ENCODE data around the gene TAGLN2.
A peak's percentile ranks its signal among the peaks of the same experiment; 100 is the strongest.
"Not testable (repeated sequence)": the region's sequence is repeated elsewhere in the genome, so short reads cannot be mapped to it uniquely, and the experiment has no call there.

TAGLN2 gene

DNA sequence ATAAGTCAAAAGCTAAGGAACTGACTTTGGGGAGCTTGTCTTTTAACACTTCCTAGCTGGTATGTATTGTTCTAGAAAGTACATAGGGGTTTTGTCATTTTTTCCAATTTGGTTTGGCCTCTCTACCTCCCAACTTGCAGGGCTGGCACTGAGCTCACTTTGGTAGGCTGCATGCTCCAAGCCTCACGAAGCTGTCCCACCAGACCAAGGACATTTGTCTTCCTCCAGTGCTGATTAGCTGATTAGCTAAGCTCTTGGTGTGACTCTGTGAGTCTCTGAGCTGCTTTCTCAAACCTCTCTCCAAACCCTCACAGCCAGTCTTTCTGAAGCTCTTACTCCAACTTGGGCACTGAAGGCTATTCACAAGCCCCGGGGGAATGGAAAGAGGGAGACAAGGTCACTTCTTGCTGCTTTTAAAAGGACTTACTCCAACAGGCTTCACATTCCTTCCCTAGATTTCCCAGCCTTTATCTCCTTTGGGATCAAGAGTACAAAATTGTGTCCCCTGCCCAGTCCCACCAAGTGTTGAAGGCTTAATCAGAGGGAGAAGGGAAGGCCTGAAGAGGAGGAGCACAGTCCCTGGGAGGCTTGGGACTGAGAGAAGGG lies 24.4 kb downstream of the TAGLN2 start:
- no peak for DNase-seq (ENCODE audit: low read depth in 3 of 3)

DNA sequence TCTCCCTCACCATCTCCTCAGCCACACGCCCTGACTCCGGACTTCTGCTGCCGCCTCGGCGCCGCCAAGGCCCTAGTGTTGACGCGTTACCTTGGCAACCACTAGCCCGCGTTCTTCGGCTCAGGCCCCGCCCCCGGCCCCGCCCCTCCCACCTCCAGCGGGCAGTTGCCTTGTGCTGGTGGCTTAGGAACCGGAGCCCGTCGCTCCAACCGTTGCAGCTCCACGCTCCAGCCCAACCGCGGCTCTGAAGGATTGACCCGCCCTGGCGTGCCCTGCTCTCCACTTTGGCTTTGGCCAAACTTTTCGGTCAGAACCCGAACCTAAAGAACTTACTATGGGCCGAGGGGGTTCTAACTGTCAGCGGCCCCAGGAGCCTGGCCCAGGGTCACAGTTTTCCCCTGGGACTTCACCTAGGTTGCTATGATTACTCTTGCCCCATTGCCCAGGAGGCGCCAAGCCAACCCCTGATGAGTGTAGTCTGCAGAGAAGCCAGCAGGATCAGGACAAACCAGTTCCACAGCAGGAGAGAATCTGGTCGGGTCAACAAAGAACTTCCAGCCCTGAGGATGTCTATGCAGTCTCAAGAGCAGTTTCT lies 25.1 kb downstream of the TAGLN2 start, which contains the start of gene CFAP45:
CFAP45 (minus strand) TSS at position 80 of the 595 bp plus-strand sequence; CDS start at position 13, 67 bp downstream.
- DNase-seq (ENCODE audit: low read depth in 3 of 3) = no peak

DNA sequence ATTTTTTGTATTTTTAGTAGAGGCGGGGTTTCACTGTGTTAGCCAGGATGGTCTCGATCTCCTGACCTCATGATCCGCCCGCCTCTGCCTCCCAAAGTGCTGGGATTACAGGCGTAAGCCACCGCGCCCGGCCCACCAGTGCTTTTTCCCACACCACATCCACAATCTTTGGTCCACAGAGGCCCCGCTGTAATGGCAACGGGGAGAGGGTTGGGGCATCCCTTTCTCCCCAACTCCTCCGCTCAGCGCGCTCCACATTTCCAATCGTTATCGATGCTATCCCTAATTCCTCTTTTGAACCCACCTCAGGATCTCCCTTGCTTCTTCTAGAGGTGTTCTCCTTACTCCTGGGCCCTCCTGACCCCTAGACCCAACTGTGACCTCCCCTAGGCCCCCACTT lies 25.7 kb downstream of the TAGLN2 start:
- DNase-seq (ENCODE audit: low read depth in 3 of 3) = not testable (repeated sequence)

DNA sequence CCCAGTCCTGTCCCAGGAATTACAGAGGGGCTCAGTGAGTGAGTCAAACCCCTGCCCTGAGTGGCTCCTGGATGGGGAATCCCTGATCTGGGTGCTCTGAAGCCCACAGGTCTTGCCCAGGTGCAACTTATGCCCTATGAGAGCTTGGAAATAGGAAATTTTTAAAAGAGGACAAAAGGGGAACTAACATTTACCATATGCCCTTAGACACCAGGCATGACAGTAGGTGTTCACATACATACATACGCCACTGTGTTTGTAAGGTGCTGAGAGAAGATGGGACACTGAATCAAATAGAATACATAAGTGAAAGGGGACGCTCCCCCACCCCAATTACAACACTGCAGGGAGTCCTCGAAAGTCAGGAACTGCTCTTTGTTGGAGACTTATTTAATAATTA lies 26.8 kb downstream of the TAGLN2 start:
- no peak for DNase-seq (ENCODE audit: low read depth in 3 of 3)

DNA sequence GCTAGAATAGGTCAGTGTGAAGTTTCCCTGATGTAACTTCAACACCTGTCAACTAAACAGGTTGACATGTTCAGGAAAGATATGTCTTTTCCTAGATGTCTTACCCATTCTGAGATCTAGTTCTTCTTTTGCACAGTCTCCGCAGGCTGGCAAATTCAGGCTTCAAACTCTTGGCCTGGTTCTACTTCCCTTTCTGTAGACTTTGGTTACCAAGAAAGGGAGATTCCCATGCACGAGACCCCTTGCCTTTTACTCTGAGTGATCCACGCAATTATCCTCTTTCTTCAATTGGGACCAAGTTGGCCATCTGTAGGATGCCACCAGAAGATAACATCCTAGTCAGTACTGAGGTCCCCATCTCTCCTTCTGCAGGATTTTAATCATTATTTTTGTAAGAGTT lies 27.3 kb downstream of the TAGLN2 start:
- no peak for DNase-seq (ENCODE audit: low read depth in 3 of 3)

DNA sequence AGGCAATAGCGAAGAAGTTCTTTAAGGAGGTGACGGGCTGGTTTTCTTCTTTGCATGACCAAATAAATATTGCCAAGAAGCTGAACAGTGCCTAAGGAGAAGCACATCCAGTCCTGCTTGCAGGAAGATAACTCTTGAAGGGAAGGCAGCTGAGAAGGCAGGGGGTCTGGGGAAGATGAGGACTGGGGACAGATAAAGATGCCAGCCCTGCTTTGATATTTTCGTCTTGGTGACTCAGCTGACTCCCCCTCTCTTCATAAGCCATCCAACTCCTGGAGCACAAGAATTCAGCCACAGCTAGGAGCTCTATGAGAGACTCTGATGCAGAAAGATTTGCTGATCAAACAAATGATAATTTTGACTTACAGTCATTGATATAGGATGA lies 28.8 kb downstream of the TAGLN2 start:
- DNase-seq (ENCODE audit: low read depth in 3 of 3) = no peak

DNA sequence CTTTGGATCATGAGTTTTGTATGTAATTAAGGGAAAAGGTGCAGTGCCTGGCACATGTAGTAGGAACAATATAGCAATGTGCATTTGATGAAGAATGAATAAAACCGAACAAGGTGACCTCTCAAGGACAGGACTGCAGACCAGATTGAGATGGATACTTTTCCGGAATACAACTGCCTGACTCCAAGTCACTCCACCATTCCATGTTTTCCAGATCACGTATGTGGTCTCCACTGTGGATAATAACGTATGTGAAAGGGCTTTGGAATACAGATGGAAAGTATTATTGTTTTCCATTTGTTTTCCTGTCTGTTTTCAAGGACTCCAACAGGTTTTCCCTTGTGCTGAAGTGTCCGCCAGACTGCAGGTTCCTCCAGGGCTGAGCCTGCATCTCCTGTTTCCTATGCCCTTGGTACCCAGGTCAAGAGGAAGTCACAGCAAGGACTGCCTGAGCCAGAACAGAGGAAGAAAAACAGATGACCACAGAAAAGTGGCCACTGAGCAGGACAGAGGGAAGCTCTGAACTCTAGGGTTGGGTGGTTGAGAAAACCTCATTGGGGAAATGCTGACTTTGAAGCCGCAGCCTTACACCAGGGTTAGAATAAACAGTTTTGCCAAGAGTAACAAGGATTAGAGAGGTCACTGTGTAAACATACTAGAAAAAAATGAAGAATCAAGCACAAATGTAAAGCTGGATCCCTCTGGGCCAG lies 29.3 kb downstream of the TAGLN2 start:
- no peak for DNase-seq (ENCODE audit: low read depth in 3 of 3)

DNA sequence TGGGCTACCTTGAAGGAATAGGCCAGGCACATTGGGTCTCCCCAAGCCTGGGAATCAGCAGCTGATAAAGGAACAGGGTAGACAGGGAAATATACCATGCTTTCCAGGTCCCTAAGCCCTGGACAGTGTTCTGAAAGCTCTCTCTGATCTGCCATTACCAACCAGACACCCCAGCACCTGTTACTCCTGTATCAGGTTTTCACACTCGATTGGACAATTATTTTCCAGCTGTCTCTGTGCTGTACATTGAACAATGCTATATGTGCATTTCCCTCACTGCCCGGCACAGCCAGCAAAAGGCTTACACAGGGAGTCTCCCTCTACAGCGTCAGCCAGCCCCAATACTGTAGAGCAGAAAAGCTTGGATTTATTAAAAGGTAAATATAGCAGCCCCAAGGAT lies 30.0 kb downstream of the TAGLN2 start:
- DNase-seq (ENCODE audit: low read depth in 3 of 3) = no peak

DNA sequence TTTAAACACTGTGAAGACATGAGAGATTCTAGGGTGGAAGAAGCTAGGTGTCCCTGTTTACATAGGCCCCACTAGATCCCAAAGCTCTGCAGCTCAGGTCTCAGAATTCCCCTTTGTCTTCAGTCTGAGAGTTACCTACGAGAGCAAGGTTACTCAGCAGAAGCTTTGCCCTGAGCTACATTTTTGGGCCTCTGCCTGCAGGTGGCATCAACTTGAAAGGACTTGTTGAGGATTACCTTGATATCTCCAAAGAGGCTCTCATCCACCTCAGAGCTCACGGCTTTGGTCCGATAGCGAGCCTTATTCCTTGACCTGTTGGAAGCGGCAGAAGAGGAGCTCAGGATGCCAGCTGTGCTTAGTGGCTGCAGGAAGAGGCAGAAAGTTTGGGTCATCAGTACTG lies 32.4 kb downstream of the TAGLN2 start:
- no peak for DNase-seq (ENCODE audit: low read depth in 3 of 3)

DNA sequence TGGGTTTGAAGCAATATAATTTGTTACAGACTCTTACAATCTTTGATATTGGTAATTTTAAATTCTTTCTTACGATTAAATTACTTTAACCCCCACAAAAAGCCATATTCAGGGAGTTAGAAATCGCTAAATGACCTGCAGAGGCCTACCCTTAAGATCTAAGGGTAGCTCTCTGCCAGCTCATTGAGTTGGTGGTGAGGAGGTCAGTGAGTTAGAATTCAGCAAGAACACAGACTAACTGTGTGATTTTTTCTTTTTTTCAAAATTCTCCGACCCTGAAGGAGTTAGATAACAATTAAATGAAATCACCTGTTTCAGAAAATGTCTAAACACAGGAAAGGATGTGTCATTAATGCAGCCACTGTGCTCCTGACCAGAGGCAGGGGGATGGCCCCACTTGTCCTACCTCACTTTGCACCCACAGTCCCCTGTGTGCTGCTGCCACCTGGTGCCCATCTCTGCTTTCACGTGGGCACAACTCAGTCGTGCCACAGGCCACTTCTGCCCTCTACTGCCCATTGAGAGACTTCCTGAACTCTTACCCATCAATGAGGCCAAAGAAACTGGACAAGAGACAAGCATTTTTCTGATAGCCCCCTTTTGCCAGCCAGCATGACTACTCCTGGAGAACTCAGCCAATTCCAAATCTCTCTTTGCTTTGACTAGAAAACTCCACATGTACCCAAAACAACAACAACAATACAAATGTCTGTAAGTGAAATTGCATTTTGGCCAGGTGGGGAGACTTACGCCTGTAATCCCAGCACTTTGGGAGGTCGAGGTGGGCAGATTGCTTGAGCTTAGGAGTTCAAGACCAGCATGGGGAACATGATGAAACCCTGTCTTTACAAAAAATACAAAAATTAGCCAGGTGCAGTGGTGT lies 33.8 kb downstream of the TAGLN2 start:
- DNase-seq (ENCODE audit: low read depth in 3 of 3) = peak; percentile 34 to 55 (median 53)

DNA sequence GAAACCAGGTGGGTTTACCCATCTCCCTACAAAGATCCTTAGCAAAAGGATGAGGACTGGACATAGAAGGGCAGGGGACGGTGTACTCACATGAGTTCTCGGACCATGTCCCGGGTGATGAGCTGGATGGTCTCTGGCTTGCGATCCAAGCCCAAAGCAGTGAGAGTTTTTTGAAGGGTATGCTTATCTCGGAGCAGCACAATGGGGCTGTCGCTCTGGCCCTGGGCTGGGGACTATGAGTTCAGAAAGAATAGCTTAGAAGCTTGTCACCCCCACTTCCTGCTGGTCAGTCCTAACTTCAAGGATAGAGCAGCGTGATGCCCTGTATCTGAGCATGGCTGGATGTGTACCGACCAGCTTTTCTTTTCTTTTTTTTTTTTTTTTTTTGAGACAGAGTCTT lies 34.9 kb downstream of the TAGLN2 start:
- no peak for DNase-seq (ENCODE audit: low read depth in 3 of 3)

DNA sequence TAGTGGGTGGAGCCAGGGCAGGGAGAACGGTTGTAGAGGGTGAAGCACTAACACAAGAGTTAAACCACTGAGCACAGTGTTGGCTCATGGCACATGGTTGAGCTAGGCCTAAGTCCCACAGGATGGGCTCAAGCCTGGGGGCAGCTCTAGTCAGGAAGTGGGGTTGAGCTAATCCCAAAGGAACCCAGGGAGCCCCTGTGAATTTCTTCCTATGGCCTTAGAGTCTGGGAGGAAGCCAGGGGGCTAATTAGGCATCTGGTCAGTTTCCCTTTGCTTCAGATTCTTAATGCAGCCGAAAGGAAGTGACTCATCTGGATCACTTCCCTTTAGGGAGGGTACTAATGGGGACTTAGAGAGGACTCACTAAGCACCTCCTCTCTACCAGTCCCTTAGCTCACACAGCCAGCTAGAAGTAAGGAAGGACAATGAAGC lies 35.5 kb downstream of the TAGLN2 start:
- DNase-seq (ENCODE audit: low read depth in 3 of 3) = no peak

DNA sequence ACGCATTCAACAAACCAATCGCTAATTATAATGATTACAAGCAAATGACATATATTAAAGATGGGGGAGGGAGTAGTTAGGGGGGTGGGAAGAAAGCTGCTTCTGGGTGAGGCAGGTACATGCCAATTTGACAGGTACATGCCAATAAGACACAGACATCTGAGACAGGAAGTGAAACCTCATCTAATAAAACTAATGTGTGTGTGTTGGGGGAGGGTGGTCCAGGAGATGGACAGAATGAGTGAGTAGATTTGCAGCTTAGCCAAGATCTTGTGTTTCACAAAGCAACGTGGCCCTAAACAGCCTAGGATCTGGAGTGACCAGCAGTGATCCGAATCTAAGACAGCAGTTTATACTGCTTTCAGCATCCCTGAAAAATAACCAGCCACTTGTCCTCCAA lies 36.1 kb downstream of the TAGLN2 start:
- DNase-seq (ENCODE audit: low read depth in 3 of 3) = no peak

DNA sequence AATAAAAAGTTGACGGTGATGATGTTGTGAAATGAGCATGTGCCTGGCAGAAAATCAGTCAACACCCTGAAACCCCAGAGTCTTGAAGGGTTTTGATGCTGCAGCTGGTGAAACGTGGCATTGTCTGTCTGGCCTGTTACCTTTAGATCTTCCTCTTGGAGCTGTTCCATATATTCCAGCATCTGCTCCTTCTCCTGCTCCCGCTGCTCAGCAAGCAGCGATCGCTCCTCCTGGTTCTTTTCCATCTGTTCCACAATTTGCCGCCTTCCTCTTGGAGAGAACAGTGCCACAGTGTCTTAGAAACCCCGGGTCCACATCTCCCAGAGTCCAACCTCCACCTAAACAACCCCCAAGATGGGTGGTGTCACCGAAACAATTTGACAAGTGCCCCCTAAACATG lies 41.0 kb downstream of the TAGLN2 start:
- DNase-seq (ENCODE audit: low read depth in 3 of 3) = no peak

DNA sequence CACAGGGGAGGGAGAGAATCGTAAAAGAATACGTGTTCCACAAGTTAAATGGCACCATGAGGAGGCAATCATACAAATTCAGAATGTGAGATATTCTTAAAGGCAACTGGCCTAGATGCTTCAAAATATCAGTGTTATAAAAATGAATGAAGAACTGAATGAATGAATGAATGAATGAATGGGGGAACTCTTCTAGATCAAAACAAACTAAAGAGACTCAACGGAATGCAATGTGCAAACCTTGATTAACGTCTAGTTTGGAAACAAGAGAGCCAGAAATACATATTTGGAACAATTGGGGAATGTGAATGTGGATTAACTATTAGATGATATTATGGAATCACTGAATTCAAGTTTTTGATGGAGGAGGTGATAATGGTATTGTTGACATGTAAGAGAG lies 42.2 kb downstream of the TAGLN2 start:
- no peak for DNase-seq (ENCODE audit: low read depth in 3 of 3)

DNA sequence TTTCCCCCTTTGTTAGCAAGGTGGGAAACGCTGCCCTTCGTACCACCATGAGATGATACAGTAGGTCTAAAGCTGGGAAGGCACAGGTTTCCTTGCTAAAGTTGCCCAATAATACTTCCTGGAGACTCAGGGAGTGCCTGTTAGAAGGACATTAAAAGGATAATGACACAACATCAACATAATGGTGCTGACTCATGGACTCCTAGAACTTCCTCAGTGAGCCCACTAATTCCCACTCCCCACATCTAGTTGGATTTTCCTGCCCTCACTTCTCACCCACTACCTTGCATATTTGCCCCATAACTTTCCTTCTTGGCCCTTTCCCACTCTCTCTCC lies 42.8 kb downstream of the TAGLN2 start:
- no peak for DNase-seq (ENCODE audit: low read depth in 3 of 3)

DNA sequence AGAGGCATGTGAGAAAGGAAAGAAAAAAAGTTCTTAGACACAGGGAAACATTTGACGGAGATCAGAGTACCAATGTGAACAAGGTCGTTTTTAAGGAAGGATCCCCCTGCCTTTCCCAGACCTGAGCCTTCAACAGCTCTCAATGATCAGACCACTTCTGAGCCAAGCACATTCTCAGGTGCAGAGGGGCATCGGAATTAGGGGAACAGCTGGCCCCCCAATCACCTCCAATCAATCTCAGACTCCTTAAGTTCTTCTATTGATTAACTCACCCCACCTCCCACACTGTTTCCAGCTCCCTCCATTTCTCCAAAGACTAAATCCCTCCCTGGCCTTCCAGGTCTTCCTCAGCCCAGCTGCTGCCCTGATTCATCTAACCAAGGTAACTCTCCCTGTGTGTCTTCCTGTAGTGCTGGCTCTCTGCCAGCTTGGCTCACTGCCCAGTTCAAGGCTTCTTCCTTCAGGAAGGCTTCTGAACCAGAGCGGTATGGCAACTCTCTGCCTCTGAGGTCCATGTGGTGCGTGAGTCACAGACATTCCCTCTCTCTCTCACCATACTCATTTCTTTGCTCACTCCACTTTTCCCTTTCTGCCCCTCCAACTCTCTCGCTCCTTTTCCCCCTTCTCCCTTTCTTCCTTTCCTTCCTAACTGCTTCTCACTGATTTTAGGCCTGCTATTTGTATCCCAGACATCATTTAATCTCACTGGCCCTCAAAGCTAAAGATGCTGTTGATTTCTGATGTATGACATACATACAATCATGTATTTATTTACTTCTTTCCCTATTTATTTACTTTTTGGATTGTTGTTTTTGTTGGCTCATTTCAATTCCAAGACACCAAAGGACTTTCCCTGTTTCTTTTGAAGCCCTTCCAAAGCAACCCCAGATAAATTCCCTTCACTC lies 43.4 kb downstream of the TAGLN2 start:
- DNase-seq (ENCODE audit: low read depth in 3 of 3) = no peak

DNA sequence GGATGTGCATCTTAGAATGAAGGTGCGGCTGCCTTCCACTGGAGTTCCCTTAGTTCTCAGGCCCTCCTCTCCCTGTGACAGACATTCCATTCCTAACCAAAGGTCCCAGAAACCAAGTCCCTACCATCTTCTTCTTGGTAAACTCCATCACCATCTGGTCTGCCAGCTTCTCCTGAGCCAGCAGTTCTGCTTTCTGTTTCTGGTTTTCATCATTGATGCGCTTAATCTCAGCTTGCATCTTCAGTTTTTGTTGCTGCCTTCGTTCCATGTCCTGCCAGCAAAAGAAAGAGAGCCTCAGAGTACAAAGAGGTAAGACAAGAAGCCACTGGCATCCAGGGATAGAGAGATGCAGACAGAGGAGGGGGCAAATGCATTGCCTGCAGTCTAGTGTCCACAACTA lies 44.9 kb downstream of the TAGLN2 start:
- DNase-seq (ENCODE audit: low read depth in 3 of 3) = no peak

DNA sequence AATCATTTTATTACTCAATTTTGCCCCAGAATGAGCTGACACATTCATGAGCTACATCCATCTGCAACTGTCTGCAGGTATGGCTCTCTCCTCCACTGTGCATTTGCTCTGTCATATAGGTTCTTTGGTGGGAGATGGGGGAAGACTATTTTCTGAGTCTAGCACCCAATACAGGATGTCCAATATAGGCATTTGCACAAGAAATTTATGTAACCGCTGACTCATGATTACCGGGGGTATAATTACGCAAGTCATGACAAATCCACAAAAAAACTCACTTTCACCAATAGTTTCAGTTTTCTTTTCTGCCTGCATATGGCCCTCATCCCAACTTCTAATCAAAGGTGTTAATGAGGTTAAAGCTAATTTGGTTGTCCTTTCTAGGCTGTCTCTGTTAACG lies 45.3 kb downstream of the TAGLN2 start:
- no peak for DNase-seq (ENCODE audit: low read depth in 3 of 3)

DNA sequence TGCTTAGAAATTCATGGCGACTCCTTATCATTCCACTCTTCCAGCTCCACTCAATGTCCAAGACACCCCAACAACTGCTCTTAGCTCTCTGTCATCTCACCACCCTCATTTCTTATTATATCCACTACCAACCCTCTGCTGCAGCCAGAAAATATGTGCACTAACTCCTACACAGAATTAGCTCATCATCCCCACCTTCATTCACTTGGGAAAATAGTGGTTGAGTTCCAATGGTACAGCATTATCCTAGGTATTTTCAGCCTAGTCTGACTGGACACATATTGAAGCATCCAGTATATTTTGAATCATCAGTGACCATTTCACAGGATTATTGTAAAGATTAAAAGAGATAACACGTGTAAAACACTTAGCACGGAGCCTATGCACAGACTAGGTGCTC lies 46.2 kb downstream of the TAGLN2 start:
- no peak for DNase-seq (ENCODE audit: low read depth in 3 of 3)

DNA sequence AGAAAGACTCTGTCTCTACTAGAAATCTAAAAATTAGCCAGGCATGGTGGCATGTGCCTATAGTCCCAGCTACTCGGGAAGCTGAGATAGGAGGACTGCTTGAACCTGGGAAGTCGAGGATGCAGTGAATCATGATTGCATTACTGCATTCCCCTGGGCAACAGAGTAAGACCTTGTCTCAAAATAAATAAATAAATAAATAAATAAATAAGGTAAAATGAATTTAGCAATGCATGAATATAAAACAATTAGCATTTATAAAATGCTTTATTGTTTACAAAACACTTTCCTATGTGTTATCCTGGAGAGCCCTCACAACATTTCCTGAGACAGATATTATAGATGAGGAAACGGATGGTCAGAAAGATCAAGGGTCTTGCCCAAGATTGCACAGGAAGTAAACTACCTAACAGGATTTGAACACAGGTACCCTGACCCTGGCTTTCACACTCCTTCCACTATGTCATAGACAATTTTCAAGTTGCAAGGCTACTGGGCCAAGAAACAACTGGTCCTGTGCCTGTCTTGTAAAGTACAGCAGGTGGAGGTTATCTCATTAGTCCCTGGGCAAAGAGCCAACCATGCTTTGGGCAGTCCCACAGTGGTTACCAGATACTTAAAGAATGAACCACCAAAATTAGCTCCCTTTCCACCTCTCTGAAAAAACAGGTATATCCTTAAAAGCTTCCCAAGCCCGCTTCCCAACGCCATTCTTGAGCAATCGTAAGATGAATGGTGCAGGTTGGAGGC lies 47.4 kb downstream of the TAGLN2 start:
- no peak for DNase-seq (ENCODE audit: low read depth in 3 of 3)
